Urinary bladder (tissue), 4 donors: ENCODE data around the gene LYZ. TPM values are rescaled to one million over a fixed set of nuclear protein-coding genes. Genes with fewer than 3 reads are reported as not detected.

Source experiments
- DNase-seq: peaks from one replicate; pipeline ENCODE4 v3.0.0-alpha.2; 2015; ENCODE audit errors: extremely low spot score
- H3K27ac ChIP-seq: one replicate; pipeline ENCODE4 v1.5.1; 2013; ENCODE audit warnings: low read depth, mild to moderate bottlenecking, moderate library complexity
- H3K36me3 ChIP-seq: one replicate; pipeline ENCODE4 v1.6.1; 2013; ENCODE audit warnings: mild to moderate bottlenecking, moderate library complexity; ENCODE audit not compliant: insufficient read depth
- H3K4me1 ChIP-seq: one replicate; pipeline ENCODE4 v1.6.1; 2013; ENCODE audit warnings: mild to moderate bottlenecking, moderate library complexity; ENCODE audit not compliant: insufficient read depth
- H3K4me3 ChIP-seq: one replicate; pipeline ENCODE4 v1.5.1; 2013; ENCODE audit warnings: low read depth, low read length
- WGBS: extraction: QIAGEN DNeasy Blood & Tissue Kit; methylation state at CpG from one replicate; pipeline ENCODE4 v1.1.7; 2013; 5-methylcytosine and 5-hydroxymethylcytosine counted together
- polyA plus RNA-seq: library from polyadenylated mRNA; stranded (reverse); fragments of 200-250 nt; gene quantifications from one replicate; pipeline ENCODE4 v1.2.3, GENCODE V29; 2013
- total RNA-seq: library from RNA; depleted of rRNA; stranded (reverse); fragments of >200 nt; gene quantifications from one replicate; pipeline ENCODE4 v1.2.3, GENCODE V29; 2014
- donor health status: healthy with polysubstance abuse.
- donor health status: healthy.

Gene LYZ
- total and polyA plus RNA-seq, 2 donors = 33.0 to 40.6 TPM

DNA sequence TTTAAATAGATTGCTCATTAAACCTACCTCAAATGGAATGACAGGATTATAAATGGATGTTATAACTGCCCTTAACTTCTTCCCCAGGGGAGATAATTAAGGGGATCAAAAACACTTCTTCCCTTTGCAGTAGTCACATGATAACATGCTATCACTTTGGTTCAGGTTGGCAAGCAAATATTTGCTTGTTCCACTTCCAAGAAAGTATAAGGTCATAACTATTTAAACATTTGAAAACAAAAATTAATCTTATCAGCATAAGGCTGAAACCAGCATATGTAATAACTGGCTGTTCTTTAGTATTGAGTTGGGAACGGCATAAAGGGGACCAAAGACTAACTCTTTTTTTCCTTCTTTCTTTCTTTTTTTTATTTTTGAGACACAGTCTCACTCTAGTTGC lies 2.4 kb upstream of the LYZ start:
- H3K4me3 ChIP-seq = no peak overlapping the region
- 65% methylated on average over 1 of the region's 1 CpG for WGBS
- no peaks in the 10 kb centered on the region for H3K36me3 ChIP-seq
- H3K4me1 ChIP-seq = no peaks in the 10 kb centered on the region
- no peak for DNase-seq
- no peak overlapping the region for H3K27ac ChIP-seq

GRCh38 chr12:69350002-69350626 lies 1.9 kb downstream of the LYZ start:
- H3K4me1 ChIP-seq = no peaks in the 10 kb centered on the region
- no peak overlapping the region for H3K27ac ChIP-seq
- no peak for DNase-seq
- 71% methylated on average over 2 of the region's 2 CpGs for WGBS
- H3K36me3 ChIP-seq = no peaks in the 10 kb centered on the region
- no peak overlapping the region for H3K4me3 ChIP-seq

DNA sequence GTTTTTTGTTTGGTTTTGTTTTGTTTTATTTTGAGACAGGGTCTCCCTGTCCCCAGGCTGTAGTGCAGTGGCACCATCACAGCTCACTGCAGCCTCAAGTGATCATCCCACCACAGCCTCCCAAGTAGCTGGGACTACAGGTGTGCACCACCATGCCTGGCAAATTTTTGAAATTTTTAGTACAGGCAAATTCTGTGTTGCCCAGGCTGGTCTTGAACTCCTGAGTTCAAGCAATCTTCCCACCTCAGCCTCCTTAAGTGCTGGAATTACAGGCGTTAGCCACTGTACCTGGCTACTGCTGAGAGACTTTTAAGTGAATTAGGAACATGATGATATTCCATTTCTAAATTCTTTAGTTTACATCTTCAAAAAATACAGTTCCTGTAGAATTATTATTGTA lies 2.6 kb downstream of the LYZ start:
- WGBS = 80% methylated on average over 1 of the region's 1 CpG
- no peak for DNase-seq

GRCh38 chr12:69351462-69352236 lies 3.5 kb downstream of the LYZ start:
- no peak for DNase-seq
- no peak overlapping the region for H3K27ac ChIP-seq
- no peaks in the 10 kb centered on the region for H3K4me1 ChIP-seq
- no peaks in the 10 kb centered on the region for H3K36me3 ChIP-seq
- 80% methylated on average over 2 of the region's 2 CpGs for WGBS
- no peak overlapping the region for H3K4me3 ChIP-seq

More for the DNA sequence above, 2.6 kb downstream of the LYZ start:
- no peak overlapping the region for H3K27ac ChIP-seq
- H3K36me3 ChIP-seq = no peaks in the 10 kb centered on the region
- no peak overlapping the region for H3K4me3 ChIP-seq
- no peaks in the 10 kb centered on the region for H3K4me1 ChIP-seq

DNA sequence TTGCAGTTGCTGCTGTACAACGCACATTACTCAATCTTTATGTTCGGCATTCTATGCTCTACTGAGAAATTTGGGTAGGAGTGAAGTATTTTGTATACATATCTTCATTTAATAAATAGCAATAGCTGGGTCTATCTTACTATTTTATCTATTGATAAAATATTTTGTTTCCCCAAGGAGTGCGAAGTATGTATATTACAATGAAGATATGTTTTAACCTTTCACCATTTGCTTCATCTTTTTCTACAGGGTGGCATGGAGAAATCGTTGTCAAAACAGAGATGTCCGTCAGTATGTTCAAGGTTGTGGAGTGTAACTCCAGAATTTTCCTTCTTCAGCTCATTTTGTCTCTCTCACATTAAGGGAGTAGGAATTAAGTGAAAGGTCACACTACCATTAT lies 4.7 kb downstream of the LYZ start:
- Histone ChIP-seq H3K4me3 (no peak overlapping the region), H3K4me1 (no peaks in the 10 kb centered on the region), H3K27ac (no peak overlapping the region), H3K36me3 (no peaks in the 10 kb centered on the region)
- WGBS = 89% methylated on average over 5 of the region's 5 CpGs
- no peak for DNase-seq

DNA sequence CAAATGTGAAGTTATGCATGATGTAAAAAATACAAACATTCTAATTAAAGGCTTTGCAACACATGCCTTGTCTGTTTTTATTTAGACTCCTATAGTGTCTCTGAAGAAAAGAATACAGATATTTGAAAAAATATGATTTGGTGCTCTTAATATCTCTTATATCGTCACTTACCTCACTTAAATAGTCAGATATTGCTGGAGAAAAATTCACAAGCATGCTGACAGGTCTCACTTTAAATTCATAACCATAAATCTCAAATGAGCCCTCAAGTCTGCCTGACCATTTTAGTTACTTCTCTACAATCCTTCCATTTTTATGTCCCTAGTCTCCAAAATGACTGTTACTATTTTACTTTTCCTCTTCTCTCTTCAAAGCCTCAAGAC lies 6.0 kb downstream of the LYZ start:
- 91% methylated on average over 1 of the region's 1 CpG for WGBS
- H3K4me3 ChIP-seq = no peak overlapping the region
- no peak overlapping the region for H3K27ac ChIP-seq
- H3K4me1 ChIP-seq = no peaks in the 10 kb centered on the region
- H3K36me3 ChIP-seq = no peaks in the 10 kb centered on the region
- no peak for DNase-seq

GRCh38 chr12:69354556-69355187 lies 6.5 kb downstream of the LYZ start:
- H3K36me3 ChIP-seq = no peaks in the 10 kb centered on the region
- H3K4me1 ChIP-seq = no peaks in the 10 kb centered on the region
- no peak overlapping the region for H3K27ac ChIP-seq
- no peak overlapping the region for H3K4me3 ChIP-seq
- 45% methylated on average over 1 of the region's 1 CpG for WGBS
- DNase-seq = no peak

DNA sequence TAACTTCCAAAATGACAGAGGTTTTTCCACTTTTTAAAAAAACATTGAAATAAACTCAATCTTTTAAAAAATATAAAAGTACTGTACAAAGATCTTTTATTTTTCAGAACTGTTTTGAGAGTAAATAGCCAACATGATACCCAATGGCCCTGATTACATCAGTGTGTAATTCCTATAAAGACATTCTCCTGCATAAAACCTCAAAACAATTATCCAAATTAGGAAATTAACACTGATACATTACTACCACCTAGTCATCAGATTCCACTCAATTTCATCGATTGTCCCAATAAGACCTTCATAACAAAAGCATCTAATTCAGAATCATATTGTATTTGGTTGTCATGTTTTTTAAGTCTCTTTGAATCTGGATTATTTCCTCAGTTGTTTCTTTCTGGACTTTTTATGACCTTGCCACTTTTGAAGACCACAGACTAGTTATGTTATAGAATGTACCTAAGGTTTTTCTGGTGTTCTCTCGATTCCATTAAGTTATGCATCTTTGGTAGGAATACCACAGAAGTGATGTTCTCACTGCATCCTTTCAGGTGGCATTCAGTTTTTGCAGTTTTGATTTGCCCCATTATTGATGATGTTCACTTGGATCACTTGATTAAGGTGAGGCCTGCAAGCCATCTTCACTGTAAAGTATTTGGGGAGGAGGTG lies 7.3 kb downstream of the LYZ start:
- Histone ChIP-seq H3K27ac (no peak overlapping the region), H3K4me1 (no peaks in the 10 kb centered on the region)

GRCh38 chr12:69359531-69360347 lies 11.6 kb downstream of the LYZ start, which contains the start of gene YEATS4:
Gene YEATS4, plus strand, starts transcription at chr12:69359743. Its CDS starts 230 bp downstream, at chr12:69359973.
- peak within 1 kb of the TSS; percentile 68 for H3K4me3 ChIP-seq
- under 1% methylated on average over 70 of the region's 70 CpGs for WGBS
- DNase-seq = peak; percentile 84
- H3K27ac ChIP-seq = peak within 1 kb of the TSS; percentile 95
- H3K36me3 ChIP-seq = no peaks in the 10 kb centered on the region
- H3K4me1 ChIP-seq = no peaks in the 10 kb centered on the region

More for the DNA sequence above, 7.3 kb downstream of the LYZ start:
- 89% methylated on average over 2 of the region's 2 CpGs for WGBS
- no peaks in the 10 kb centered on the region for H3K36me3 ChIP-seq
- no peak overlapping the region for H3K4me3 ChIP-seq
- DNase-seq = no peak

GRCh38 chr12:69360348-69360672 lies 12.1 kb downstream of the LYZ start:
- H3K4me3 ChIP-seq = peak overlapping the region; percentile 68
- DNase-seq = no peak
- 9% methylated on average over 10 of the region's 10 CpGs for WGBS

DNA sequence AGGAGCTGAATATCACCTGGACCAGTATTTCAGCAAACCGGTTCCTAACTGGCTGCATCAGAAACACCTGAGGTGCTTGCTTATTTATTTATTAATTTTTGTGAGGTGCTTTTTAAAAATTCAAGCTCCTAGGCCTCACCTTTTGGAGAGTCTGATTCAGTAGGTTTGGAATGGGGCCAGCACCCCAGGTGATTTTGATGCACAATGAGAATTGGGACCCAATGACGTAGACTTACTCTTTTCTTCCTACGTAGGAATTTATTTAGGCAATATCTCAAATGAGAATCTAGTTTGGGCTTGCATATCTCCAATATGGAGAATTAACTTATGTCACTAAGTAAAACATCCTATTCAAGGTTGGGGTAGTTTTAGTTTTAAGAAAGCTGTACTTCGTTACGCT lies 18.6 kb downstream of the LYZ start:
- H3K36me3 ChIP-seq = no peaks in the 10 kb centered on the region
- no peak for DNase-seq
- no peak overlapping the region for H3K4me3 ChIP-seq
- H3K27ac ChIP-seq = no peak overlapping the region
- 95% methylated on average over 5 of the region's 5 CpGs for WGBS
- H3K4me1 ChIP-seq = no peaks in the 10 kb centered on the region

More at GRCh38 chr12:69360348-69360672, 12.1 kb downstream of the LYZ start:
- Histone ChIP-seq H3K27ac (no peak overlapping the region), H3K36me3 (no peaks in the 10 kb centered on the region), H3K4me1 (no peaks in the 10 kb centered on the region)

GRCh38 chr12:69368171-69368570 lies 20.0 kb downstream of the LYZ start:
- 79% methylated on average over 1 of the region's 1 CpG for WGBS
- Histone ChIP-seq H3K36me3 (no peaks in the 10 kb centered on the region), H3K27ac (no peak overlapping the region), H3K4me1 (no peaks in the 10 kb centered on the region), H3K4me3 (no peak overlapping the region)
- no peak for DNase-seq

- no peak overlapping the region for H3K4me3 ChIP-seq
- no peak for DNase-seq
- no peak overlapping the region for H3K27ac ChIP-seq
- H3K4me1 ChIP-seq = no peaks in the 10 kb centered on the region
- WGBS = 100% methylated on average over 1 of the region's 1 CpG
- H3K36me3 ChIP-seq = no peaks in the 10 kb centered on the region
These were observed 34.9 kb downstream of the LYZ start for GRCh38 chr12:69383074-69383473.
